Measurements from ENCODE around the gene DLX4.

DNA sequence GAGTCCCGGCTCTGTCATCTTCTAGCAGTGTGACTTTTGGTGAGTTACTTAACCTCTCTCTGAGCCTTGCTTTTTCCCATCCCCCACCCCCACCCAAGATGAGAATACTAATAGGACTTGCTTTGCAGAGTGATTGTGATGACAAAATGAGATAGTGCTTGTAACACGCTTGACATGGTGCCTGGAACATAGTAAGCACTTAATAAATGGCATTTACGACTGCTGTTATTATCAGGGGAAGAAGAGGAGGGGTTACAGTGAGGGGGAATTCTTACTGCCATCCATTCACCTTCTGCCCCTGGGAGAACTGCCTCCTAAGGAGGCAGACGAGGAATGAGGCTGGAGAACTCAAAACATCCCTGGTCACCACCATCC lies 7.8 kb downstream of the DLX4 start:
- TF ChIP-seq CTCF (IDR thresholded peaks at IDR 0.05 in 2 of 3, conservative IDR thresholded peaks at IDR 0.05 in 1 of 3; ENCODE audit: control insufficient read depth in 2 of 3, extremely low read depth in 1 of 3, insufficient read depth in 1 of 3, low read depth in 3 of 3, low read length in 3 of 3) (no peak), POLR2AphosphoS5 (IDR thresholded peaks at IDR 0.05; ENCODE audit: low read length) (no peak), NR2F1 (conservative IDR thresholded peaks at IDR 0.05) (no peak), NFIC (IDR thresholded peaks at IDR 0.05; ENCODE audit: low read depth, low read length) (no peak), SIX5 (IDR thresholded peaks at IDR 0.05; ENCODE audit: low read depth, low read length, severe bottlenecking) (no peak), NR2C2 (IDR thresholded peaks at IDR 0.05; ENCODE audit: borderline replicate concordance, control insufficient read depth, insufficient read length, low read depth) (no peak), BHLHE40 (IDR thresholded peaks at IDR 0.05; ENCODE audit: borderline replicate concordance in 1 of 2, low read depth in 2 of 2, low read length in 1 of 2) (no peak), TAF1 (IDR thresholded peaks at IDR 0.05; ENCODE audit: borderline replicate concordance, low read depth, low read length) (no peak), CBFB (IDR thresholded peaks at IDR 0.05; ENCODE audit: low read depth) (no peak), BCL11A (IDR thresholded peaks at IDR 0.05; ENCODE audit: low read depth, low read length) (no peak)
- TF ChIP-seq, protein P1, sequence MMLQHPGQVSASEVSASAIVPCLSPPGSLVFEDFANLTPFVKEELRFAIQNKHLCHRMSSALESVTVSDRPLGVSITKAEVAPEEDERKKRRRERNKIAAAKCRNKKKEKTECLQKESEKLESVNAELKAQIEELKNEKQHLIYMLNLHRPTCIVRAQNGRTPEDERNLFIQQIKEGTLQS (IDR thresholded peaks at IDR 0.05; ENCODE audit: borderline replicate concordance, extremely low read depth, low read depth, low read length) = no peak
- TF ChIP-seq, protein P2, sequence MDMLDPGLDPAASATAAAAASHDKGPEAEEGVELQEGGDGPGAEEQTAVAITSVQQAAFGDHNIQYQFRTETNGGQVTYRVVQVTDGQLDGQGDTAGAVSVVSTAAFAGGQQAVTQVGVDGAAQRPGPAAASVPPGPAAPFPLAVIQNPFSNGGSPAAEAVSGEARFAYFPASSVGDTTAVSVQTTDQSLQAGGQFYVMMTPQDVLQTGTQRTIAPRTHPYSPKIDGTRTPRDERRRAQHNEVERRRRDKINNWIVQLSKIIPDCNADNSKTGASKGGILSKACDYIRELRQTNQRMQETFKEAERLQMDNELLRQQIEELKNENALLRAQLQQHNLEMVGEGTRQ (IDR thresholded peaks at IDR 0.05; ENCODE audit: borderline replicate concordance, low read depth, low read length) = no peak
- TF ChIP-seq, protein P3, sequence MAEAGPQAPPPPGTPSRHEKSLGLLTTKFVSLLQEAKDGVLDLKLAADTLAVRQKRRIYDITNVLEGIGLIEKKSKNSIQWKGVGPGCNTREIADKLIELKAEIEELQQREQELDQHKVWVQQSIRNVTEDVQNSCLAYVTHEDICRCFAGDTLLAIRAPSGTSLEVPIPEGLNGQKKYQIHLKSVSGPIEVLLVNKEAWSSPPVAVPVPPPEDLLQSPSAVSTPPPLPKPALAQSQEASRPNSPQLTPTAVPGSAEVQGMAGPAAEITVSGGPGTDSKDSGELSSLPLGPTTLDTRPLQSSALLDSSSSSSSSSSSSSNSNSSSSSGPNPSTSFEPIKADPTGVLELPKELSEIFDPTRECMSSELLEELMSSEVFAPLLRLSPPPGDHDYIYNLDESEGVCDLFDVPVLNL (IDR thresholded peaks at IDR 0.05; ENCODE audit: low read depth, low read length) = no peak
